NCI-H82 (cell line): ENCODE measurements around the gene CLEC18A.
A peak's percentile ranks its signal among the peaks of the same experiment; 100 is the strongest.
"Not testable (repeated sequence)": the region's sequence is repeated elsewhere in the genome, so short reads cannot be mapped to it uniquely, and the experiment has no call there.

Experiments used
- DNase-seq: peaks from one replicate; lab custom pipeline; 2025; lab: John Stamatoyannopoulos, UW

Gene CLEC18A

DNA sequence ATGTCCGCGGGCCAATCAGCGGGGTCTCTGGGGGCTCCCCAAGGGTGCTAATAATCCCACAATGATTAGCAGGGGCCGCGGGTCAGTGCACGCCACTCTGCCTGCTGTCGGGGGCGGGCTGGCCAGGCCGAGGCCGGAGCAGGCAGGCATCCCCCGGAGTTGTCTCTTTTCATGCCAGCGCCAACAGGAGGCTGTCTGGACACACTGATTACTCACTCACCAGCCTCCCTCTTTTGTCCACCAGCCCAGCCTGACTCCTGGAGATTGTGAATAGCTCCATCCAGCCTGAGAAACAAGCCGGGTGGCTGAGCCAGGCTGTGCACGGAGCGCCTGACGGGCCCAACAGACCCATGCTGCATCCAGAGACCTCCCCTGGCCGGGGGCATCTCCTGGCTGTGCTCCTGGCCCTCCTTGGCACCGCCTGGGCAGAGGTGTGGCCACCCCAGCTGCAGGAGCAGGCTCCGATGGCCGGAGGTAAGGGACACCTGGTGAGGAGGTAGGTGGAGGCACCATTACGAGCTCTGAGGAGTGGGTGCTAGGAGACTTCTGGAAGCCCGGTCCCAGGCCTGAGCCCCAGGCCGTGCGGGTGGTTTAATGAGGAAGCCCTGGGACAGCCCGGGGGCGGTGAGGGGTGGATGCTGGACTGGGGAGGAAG lies at the start of gene CLEC18A:
TSS of gene CLEC18A (plus strand) at position 318 of the 655 bp plus-strand sequence. CDS start at position 351, 33 bp downstream.
- DNase-seq: not testable (repeated sequence)

DNA sequence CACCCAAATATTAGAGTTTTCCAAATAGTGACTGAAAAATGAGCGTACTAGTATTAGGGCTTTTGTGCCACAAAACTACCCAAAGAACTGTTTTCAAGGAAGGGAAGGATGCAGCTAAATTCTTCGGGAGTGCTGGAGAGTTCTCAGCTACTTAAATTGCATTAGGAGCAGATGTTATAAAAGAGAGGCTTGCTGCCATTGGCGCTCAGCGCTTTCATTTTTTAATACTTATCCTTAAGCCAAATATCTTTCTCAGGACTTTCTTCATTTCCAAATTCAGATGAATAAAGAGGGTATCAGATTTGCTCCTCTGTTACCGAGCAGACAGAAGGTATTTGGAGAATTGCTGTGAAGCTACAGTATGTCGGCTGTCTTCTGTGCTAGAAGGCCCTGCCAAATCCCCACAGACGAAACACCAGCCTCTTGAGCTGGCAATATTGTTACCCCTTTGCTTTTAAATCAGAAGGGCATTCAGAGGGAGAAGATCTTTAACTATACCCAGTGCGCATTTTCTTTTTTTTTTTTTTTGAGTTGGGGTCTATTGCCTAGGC lies 47.2 kb upstream of the CLEC18A start:
- DNase-seq: no peak

- DNase-seq: no peak
These were observed 46.5 kb upstream of the CLEC18A start for GRCh38 chr16:69904495-69905170.

DNA sequence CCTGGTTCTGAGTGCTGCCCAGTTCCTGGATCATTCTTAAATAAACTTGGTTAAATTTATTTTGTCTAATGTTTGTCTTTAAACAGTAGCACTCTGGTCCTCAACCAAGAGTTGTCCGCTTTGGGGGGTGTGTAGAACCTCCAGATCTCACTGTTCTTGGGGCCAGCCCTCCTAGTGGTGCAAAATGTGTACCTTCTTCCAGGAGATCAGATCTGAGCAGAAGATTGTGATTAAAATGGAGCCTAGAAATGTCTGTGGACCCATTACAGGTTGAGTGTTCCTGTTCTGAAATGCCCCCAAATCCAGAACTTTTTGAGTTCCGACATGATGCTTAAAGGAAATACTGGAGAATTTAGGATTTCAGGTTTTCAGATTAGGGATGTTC lies 46.0 kb upstream of the CLEC18A start:
- no peak for DNase-seq

- no peak for DNase-seq
These were observed 44.2 kb upstream of the CLEC18A start for GRCh38 chr16:69906838-69907401.

DNA sequence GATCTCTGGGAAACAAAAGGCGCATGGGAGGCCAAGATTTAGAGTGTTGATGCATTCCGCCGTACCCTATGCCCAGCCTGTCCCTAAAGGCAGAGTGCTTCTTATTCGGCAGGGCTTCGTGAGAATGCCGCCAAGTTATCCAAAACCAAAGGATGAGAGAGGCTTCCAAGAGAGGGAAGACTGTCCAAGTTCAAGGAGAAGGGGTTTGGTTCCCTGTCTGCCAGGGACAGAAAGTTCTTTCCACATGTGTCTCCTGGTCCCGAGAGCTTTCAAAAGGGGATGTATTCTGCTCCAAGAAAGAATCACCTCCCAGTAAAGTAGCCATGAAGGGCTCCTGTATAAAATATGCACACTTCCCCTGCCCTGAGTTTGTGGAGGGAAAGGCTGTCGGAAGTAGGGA lies 42.1 kb upstream of the CLEC18A start:
- no peak for DNase-seq

DNA sequence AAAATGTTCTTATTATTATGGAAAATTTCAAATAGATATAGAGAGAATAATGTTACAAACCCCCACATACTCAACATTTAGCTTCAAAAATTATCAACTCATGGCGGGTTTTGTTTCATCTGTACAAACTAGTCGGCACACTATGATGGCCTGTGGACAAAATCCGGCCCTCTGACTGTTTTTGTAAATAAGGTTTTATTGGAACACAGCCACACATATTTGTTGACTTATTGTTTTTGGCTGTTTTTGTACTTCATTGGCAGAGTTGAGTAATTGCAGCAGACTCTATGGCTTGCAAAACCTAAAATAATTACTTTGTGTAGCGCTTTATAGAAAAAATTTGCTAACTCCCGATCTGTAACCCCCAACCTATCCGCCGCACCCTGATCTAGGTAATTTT lies 41.4 kb upstream of the CLEC18A start:
- DNase-seq: no peak

- no peak for DNase-seq
These were observed 40.2 kb upstream of the CLEC18A start for GRCh38 chr16:69910964-69911363.

DNA sequence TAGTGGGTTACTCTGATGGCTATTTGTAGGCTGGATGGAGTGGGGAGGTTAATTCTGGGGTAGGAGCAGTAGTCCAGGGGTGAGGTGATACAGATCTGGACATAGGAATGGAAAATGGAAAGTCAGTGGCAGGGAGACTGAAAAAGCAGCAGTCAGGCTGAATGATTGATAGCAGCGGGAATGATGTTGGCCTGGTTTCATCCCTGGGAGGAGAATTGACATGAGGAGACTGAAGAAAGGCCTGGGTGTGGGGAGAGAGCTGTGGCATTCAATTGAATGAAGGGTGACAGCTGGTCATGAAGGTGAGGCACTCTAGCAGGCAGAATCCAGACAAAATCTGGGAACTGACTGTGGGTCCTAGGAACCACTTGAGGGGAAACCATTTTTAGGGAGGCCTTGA lies 34.7 kb upstream of the CLEC18A start:
- peak; percentile 1 for DNase-seq

DNA sequence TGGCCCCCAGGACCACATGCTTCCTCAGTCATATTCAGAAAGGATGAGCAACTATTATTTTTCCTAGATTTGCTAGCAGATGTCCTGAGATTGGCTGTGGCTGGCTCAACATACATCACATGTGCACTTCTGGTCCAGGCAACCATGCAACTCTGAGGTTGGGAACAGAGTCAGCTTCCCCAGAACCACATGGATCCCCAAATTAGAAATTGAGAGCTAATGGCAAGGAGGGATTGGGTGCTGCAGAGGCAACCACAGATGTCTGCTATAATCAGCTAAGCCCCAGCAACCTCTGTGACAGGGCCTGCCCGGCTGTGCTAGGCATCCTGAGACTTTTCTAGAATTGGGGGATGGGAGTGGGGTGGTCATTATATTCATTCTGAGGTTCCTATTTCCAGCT lies 33.8 kb upstream of the CLEC18A start:
- no peak for DNase-seq

DNA sequence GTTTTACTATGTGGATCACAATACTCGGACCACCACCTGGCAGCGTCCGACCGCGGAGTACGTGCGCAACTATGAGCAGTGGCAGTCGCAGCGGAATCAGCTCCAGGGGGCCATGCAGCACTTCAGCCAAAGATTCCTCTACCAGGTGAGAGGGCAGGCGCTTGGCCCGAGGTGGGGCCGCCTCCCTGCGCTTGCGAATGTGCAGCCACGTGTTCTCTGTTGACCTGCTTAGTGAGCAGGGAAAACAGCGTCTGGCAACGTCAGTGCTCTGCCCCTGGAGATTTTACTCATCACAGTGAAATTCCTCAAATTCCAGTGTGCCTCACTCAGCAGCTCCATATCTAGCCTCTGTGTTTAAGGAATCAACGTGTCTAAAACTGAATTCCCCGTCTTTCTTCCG lies 33.4 kb upstream of the CLEC18A start:
- DNase-seq: no peak

DNA sequence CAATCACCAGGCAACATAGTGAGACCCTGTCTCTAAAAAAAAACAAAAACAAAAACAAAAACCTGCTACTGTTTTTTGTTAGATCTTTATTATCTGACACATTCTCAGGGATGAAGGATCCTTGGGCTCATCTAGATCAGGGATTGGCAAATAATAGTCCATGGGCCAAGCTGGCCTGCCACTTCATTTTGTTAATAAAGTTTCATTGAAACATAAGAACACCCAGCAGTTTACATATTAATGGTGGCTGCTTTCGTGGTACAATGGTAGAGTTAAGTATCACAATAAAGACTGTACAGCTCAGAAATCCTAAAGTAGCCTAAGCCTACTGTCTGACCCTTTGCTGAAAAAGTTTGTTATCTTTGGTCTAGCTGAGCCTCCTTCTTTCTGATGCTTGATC lies 32.9 kb upstream of the CLEC18A start:
- no peak for DNase-seq

GRCh38 chr16:69921127-69921526 lies 30.0 kb upstream of the CLEC18A start:
- DNase-seq: no peak

DNA sequence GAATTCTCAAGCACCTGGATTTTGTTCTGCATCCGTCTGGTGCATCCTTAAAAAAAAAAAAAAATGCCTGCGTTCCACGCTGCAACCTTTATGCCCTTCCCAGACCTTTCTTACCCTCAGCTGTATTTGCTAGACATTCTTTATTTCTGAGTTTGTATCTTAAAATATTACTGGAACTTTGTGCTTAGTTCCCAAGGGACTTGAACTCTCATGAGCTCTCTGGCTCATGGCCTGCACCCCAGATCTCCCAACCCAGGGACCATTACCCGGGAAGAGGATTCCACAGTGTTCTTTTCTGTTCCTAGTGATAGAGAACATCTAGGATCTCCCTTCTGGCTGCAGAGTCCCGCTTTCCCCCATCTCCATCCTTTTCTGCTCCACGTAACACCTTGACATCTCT lies 28.9 kb upstream of the CLEC18A start:
- DNase-seq: no peak

DNA sequence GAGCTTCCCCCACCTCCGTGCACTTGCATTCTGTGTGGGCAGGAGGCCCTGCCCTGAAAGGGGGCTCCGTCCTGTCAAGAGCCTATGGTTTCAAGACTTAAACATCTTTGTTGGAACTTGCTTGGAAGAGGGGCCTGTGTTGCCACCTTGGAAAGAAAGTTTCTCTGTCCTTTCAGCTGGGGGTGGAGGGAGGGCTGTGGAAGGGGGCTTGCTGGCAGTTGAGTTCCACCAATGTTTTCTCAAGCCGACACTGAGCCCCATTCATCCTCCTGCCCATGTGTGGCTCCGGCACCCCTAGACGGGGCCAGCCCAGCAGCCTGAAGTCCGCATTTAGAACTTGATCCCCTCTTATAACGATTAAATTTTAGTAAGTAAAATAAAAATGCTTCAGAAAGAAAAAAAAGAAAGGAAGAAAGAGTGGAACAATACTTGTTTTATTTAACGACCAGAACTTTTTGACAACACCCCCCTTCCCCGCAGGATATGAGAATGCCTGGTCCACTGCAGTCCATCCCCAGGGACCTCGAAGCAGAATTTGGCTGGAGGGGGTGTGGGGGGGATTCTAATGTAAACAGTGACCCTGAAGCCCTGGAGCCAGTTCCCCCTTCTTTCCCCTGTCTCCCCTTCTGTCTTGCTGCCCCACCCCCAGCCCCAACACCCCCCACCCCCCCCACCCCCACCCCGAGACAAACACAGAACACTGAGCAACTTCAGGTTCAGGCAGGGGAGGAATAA lies 26.9 kb upstream of the CLEC18A start:
- DNase-seq: no peak

GRCh38 chr16:69924777-69925191 lies 26.4 kb upstream of the CLEC18A start:
- DNase-seq: no peak

DNA sequence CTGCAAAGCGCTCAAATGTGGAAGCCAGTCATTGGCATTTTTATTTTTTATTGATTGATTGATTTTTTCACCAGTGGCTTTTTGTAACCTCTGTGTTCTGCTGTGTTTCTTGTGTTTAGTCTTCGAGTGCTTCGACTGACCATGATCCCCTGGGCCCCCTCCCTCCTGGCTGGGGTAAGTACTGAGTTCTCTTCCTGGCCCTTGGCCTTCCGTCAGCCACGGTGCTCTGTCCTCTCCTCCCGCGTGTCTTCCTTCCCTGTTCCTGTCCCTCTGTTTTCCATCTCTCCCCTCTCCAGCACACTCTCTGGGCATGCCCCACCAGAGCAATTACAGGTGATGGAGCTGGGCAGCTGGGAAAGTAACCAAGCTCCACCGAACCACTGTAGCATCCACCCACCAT lies 25.8 kb upstream of the CLEC18A start:
- DNase-seq: no peak

- DNase-seq: peak; percentile 7
These were observed 24.9 kb upstream of the CLEC18A start for GRCh38 chr16:69926241-69926640.

- DNase-seq: no peak
These were observed 23.9 kb upstream of the CLEC18A start for GRCh38 chr16:69927056-69927757.

GRCh38 chr16:69928856-69929400 lies 22.2 kb upstream of the CLEC18A start:
- DNase-seq: no peak

- no peak for DNase-seq
These were observed 21.7 kb upstream of the CLEC18A start for GRCh38 chr16:69929480-69929879.
